SU-DHL-6 (cell line): ENCODE data around the gene PLXNB2.

Experiments
- H2AFZ ChIP-seq: fragments of 200-600 bp; sonication (generic); 2 replicates; pipeline ENCODE4 v1.6.1; 2014; ENCODE audit warnings: low read depth, mild to moderate bottlenecking, moderate library complexity, mixed read lengths, antibody characterized with exemption, low read length; ENCODE audit not compliant: severe bottlenecking
- H3F3A ChIP-seq: fragments of 200-600 bp; shearing (Covaris generic); 2 replicates; pipeline ENCODE4 v1.6.0; 2016; ENCODE audit warnings: antibody characterized with exemption, mild to moderate bottlenecking; ENCODE audit not compliant: insufficient read depth
- H3K27ac ChIP-seq: fragments of 200-600 bp; sonication (generic); 2 replicates; pipeline ENCODE4 v1.5.1; 2016; ENCODE audit warnings: low read depth, mild to moderate bottlenecking, low read length, moderate library complexity, mixed read lengths
- H3K27me3 ChIP-seq: fragments of 200-600 bp; sonication (generic), shearing (Covaris generic); 2 replicates; pipeline ENCODE4 v1.6.0; 2014; ENCODE audit warnings: mild to moderate bottlenecking, low read length
- H3K36me3 ChIP-seq: fragments of 200-600 bp; sonication (generic); 2 replicates; pipeline ENCODE4 v1.6.1; 2014; ENCODE audit warnings: mild to moderate bottlenecking, low read length, mixed read lengths
- H3K4me2 ChIP-seq: fragments of 300-600, 200-600 bp; shearing (Covaris generic), sonication (generic); 2 replicates; pipeline ENCODE4 v1.6.0; 2014; ENCODE audit warnings: low read length, low read depth, mild to moderate bottlenecking; ENCODE audit not compliant: poor library complexity, severe bottlenecking
- H3K4me3 ChIP-seq: fragments of 200-600 bp; sonication (generic); 2 replicates; pipeline ENCODE4 v1.5.1; 2014; ENCODE audit warnings: antibody characterized with exemption, low read length, mild to moderate bottlenecking, mixed read lengths; ENCODE audit not compliant: insufficient read depth, poor library complexity, severe bottlenecking
- H3K79me2 ChIP-seq: fragments of 200-600 bp; sonication (generic); 2 replicates; pipeline ENCODE4 v1.6.1; 2014; ENCODE audit warnings: mild to moderate bottlenecking, low read length, moderate library complexity; ENCODE audit not compliant: insufficient read depth
- H3K9ac ChIP-seq: fragments of 200-600 bp; sonication (generic); 2 replicates; pipeline ENCODE4 v1.7.0; 2014; ENCODE audit warnings: mild to moderate bottlenecking, low read length
- H3K9me2 ChIP-seq: fragments of 200-600 bp; sonication (generic); replicated peaks from 2 replicates; pipeline ENCODE4 v1.6.1; 2014; ENCODE audit warnings: low read length; ENCODE audit not compliant: insufficient read depth
- H3K9me3 ChIP-seq: fragments of 200-600 bp; sonication (generic); 2 replicates; pipeline ENCODE4 v1.6.1; 2014; ENCODE audit warnings: low read length, mixed read lengths; ENCODE audit not compliant: insufficient read depth
- H4K20me1 ChIP-seq: fragments of 200-600 bp; sonication (generic); 2 replicates; pipeline ENCODE4 v1.6.1; 2014; ENCODE audit warnings: low read depth, mild to moderate bottlenecking, antibody characterized with exemption, low read length, moderate library complexity, mixed read lengths
- EZH2phosphoT487 ChIP-seq: fragments of 200-600 bp; sonication (generic), shearing (Covaris generic); conservative IDR thresholded peaks from 2 replicates; pipeline ENCODE4 v1.6.1; 2018; ENCODE audit warnings: mild to moderate bottlenecking, antibody characterized with exemption, low read length, moderate library complexity, mixed read lengths
- TF ChIP-seq, protein P1 (sequence below): fragments of 200-600 bp; sonication (generic); IDR thresholded peaks from one replicate; pipeline ENCODE4 v1.5.1; 2017; ENCODE audit warnings: antibody characterized with exemption, mild to moderate bottlenecking, low read length, moderate library complexity; ENCODE audit not compliant: insufficient read depth, poor library complexity, severe bottlenecking

Gene PLXNB2

DNA sequence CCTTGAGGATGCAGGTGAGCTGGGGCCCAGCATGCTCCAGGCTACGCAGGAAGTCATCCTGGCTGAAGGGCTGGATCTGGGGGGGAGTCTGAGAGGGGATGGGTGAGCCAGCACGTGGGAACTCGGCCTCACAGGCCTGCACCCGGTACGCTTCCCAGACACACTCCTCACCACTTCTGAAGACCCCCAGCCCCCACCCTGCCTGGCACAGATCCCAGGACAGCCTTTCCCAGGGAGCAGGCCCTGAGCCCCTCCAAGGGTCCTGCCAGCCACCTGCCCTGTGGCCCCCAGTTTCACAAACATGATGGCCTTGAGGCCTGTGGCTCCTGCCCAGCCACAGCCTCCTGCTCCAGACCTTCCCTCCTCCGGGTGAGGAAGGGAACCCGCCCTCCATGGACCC lies 5.6 kb upstream of the PLXNB2 start:
- H3F3A ChIP-seq, result peaks cover 20% of the 10 kb centered on the region

DNA sequence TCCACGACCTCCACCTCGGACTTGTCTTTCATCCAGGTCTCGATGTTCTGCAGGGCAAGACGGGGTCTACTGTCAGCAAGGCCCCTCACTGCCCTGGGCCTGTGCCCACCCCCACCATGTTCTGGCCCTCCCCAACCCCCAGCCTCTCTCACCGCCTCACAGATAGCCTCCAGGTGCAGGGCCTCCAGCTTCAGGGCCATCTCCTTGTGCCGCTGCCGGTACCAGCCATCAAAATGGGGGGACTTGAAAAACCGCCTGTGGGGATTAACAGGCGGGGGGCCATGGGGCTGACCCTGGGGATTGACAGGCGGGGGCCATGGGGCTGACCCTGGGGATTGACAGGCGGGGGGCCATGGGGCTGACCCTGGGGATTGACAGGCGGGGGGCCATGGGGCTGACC lies 4.9 kb upstream of the PLXNB2 start:
- Histone ChIP-seq H3K27me3 (no peaks in the 10 kb centered on the region), H3K27ac (no peak overlapping the region), H3K4me2 (no peak overlapping the region), H3K79me2 (no peaks in the 10 kb centered on the region), H3K9ac (no peak overlapping the region), H4K20me1 (no peaks in the 10 kb centered on the region), H3K36me3 (no peaks in the 10 kb centered on the region), H3K4me3 (no peak overlapping the region), H3K9me2 (no peaks in the 10 kb centered on the region), H3F3A (peaks cover 14% of the 10 kb centered on the region), H3K9me3 (no peaks in the 10 kb centered on the region), H2AFZ (no peak overlapping the region)
- TF ChIP-seq, protein P1, sequence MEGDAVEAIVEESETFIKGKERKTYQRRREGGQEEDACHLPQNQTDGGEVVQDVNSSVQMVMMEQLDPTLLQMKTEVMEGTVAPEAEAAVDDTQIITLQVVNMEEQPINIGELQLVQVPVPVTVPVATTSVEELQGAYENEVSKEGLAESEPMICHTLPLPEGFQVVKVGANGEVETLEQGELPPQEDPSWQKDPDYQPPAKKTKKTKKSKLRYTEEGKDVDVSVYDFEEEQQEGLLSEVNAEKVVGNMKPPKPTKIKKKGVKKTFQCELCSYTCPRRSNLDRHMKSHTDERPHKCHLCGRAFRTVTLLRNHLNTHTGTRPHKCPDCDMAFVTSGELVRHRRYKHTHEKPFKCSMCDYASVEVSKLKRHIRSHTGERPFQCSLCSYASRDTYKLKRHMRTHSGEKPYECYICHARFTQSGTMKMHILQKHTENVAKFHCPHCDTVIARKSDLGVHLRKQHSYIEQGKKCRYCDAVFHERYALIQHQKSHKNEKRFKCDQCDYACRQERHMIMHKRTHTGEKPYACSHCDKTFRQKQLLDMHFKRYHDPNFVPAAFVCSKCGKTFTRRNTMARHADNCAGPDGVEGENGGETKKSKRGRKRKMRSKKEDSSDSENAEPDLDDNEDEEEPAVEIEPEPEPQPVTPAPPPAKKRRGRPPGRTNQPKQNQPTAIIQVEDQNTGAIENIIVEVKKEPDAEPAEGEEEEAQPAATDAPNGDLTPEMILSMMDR, result no peak
- no peak for TF ChIP-seq EZH2phosphoT487

More for the DNA sequence above, 5.6 kb upstream of the PLXNB2 start:
- no peaks in the 10 kb centered on the region for H3K9me2 ChIP-seq
- TF ChIP-seq EZH2phosphoT487, result no peak
- TF ChIP-seq, protein P1, result no peak
- H3K27ac ChIP-seq, result no peak overlapping the region
- no peaks in the 10 kb centered on the region for H3K27me3 ChIP-seq
- no peaks in the 10 kb centered on the region for H4K20me1 ChIP-seq
- H3K9ac ChIP-seq, result no peak overlapping the region
- H3K79me2 ChIP-seq, result no peaks in the 10 kb centered on the region
- no peak overlapping the region for H2AFZ ChIP-seq
- no peaks in the 10 kb centered on the region for H3K36me3 ChIP-seq
- no peak overlapping the region for H3K4me3 ChIP-seq
- H3K9me3 ChIP-seq, result no peaks in the 10 kb centered on the region
- no peak overlapping the region for H3K4me2 ChIP-seq

DNA sequence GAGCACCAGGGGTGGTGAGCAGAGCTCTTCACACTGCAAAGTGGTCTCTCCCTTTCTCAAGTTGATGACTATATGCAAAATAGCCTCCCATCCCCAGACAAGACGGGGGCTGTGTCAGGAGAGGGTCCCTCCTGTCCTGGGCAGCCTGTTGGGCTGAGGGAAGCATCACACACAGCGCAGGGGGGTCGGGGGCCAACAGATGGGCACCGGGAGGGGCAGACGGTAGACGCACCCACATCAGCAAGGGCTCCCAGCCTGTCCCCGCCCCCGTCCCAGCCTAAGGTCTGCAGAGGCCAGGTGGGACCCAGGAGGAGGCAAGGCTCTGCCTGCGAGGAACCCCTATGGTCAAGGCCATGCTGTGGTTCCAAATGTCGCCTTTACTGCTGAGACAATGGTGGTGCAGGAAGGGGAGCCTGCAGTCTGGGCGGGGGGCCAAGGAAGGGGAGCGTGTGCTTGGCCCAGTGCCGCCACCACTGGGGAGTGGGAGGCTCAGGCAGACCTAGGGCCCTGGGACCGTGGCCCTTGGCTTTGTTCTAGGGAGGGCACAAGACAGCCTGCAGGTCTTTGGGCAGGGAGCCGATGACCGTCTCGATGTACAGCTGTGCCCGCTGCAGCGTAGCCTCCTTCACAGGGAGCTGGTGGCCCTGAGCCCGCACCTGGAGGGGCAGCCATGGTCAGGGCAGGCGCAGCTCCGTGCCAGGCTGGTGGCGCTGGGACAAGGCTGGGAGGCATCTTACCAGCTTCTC lies 4.3 kb upstream of the PLXNB2 start:
- H3K4me2 ChIP-seq, result no peak overlapping the region
- H3K9me3 ChIP-seq, result no peaks in the 10 kb centered on the region
- H2AFZ ChIP-seq, result no peak overlapping the region
- no peak for TF ChIP-seq EZH2phosphoT487
- TF ChIP-seq, protein P1, result no peak
- no peak overlapping the region for H3K27ac ChIP-seq
- H3K36me3 ChIP-seq, result no peaks in the 10 kb centered on the region
- no peak overlapping the region for H3K4me3 ChIP-seq
- no peaks in the 10 kb centered on the region for H3K27me3 ChIP-seq
- H3K79me2 ChIP-seq, result no peaks in the 10 kb centered on the region
- no peaks in the 10 kb centered on the region for H3K9me2 ChIP-seq
- peaks cover 13% of the 10 kb centered on the region for H3F3A ChIP-seq
- no peak overlapping the region for H3K9ac ChIP-seq
- H4K20me1 ChIP-seq, result no peaks in the 10 kb centered on the region
